PC-9 (cell line): ENCODE data around the gene NUP210. TPM values are rescaled to one million over a fixed set of nuclear protein-coding genes. Genes with fewer than 3 reads are reported as not detected.

Experiments used
- BruUV-seq: library from RNA; stranded (reverse); fragments of 400-500 nt; replicated peaks from 2 replicates; lab custom pipeline; 2021; lab: Mats Ljungman, UMichigan
- CTCF ChIA-PET: fragments of 300-600 bp; sonication (Branson Sonifier 250); formaldehyde crosslinking; loops from one replicate; lab custom pipeline; 2022; ENCODE audit warnings: antibody characterized with exemption; lab: Charles Lee
- POLR2A ChIA-PET: fragments of 300-600 bp; sonication (Branson Sonifier 250); formaldehyde crosslinking; loops from one replicate; lab custom pipeline; 2022; ENCODE audit warnings: antibody characterized with exemption; ENCODE audit not compliant: unreplicated experiment; lab: Charles Lee
- DNase-seq, 2 experiments: peaks; one replicate each; pipeline versions ENCODE4 v3.0.0 to v3.0.0-alpha.2; 2015 to 2022; ENCODE audit warnings: mixed read lengths in 1 of 2
- H2AFZ ChIP-seq: fragments of 200-600 bp; sonication (generic); 2 replicates; pipeline ENCODE4 v1.8.1; 2017; ENCODE audit warnings: antibody characterized with exemption
- H3F3A ChIP-seq: fragments of 200-600 bp; sonication (generic); 2 replicates; pipeline ENCODE4 v1.8.1; 2017; ENCODE audit warnings: antibody characterized with exemption, mild to moderate bottlenecking, low read depth; ENCODE audit not compliant: insufficient read depth
- H3K27ac ChIP-seq: fragments of 200-600 bp; sonication (generic); 2 replicates; pipeline ENCODE4 v1.6.1; 2016; ENCODE audit warnings: mixed run types
- H3K27me3 ChIP-seq: fragments of 200-600 bp; sonication (generic); 2 replicates; pipeline ENCODE4 v1.6.1; 2016; ENCODE audit warnings: low read depth, mixed run types; ENCODE audit not compliant: insufficient read depth
- H3K36me3 ChIP-seq: fragments of 200-600 bp; sonication (generic); 2 replicates; pipeline ENCODE4 v1.6.1; 2016; ENCODE audit warnings: low read depth, mixed run types
- H3K4me1 ChIP-seq: fragments of 200-600 bp; sonication (generic); replicated peaks from 2 replicates; pipeline ENCODE4 v1.6.1; 2016; ENCODE audit warnings: mixed run types; ENCODE audit not compliant: insufficient read depth
- H3K4me2 ChIP-seq: fragments of 200-600 bp; sonication (generic); 2 replicates; pipeline ENCODE4 v1.6.1; 2017; ENCODE audit warnings: mixed run types
- H3K4me3 ChIP-seq: fragments of 200-600 bp; sonication (generic); 2 replicates; pipeline ENCODE4 v1.6.1; 2016; ENCODE audit warnings: mixed run types
- H3K79me2 ChIP-seq: fragments of 200-600 bp; sonication (generic); 2 replicates; pipeline ENCODE4 v1.6.1; 2017; ENCODE audit warnings: low read depth, mixed run types
- H3K9me2 ChIP-seq: fragments of 200-600 bp; sonication (generic); 2 replicates; pipeline ENCODE4 v1.8.1; 2017; ENCODE audit warnings: mild to moderate bottlenecking; ENCODE audit not compliant: insufficient read depth
- H3K9me3 ChIP-seq: fragments of 200-600 bp; sonication (generic); 2 replicates; pipeline ENCODE4 v1.8.1; 2016; ENCODE audit warnings: low read depth; ENCODE audit not compliant: insufficient read depth
- H4K20me1 ChIP-seq: fragments of 200-600 bp; sonication (generic); 2 replicates; pipeline ENCODE4 v1.8.1; 2017; ENCODE audit not compliant: insufficient read depth
- EZH2 ChIP-seq: fragments of 200-600 bp; sonication (generic); IDR thresholded peaks from 2 replicates; pipeline ENCODE4 v1.8.0; 2017; ENCODE audit warnings: antibody characterized with exemption, low read depth
- intact Hi-C: fragments of 100-400 bp; cut with micrococcal nuclease; formaldehyde crosslinking; loops from one replicate; pipeline ENCODE4 v1.10.0; 2022; ENCODE audit not compliant: unreplicated experiment
- total RNA-seq: library from RNA; stranded (reverse); gene quantifications from 2 replicates; pipeline ENCODE4 v1.2.3, GENCODE V29; 2021
- TF ChIP-seq, protein P1 (sequence below): fragments of 200-600 bp; sonication (generic); conservative IDR thresholded peaks from 2 replicates; pipeline ENCODE4 v1.6.1; 2017; ENCODE audit warnings: mixed run types, antibody characterized with exemption, mild to moderate bottlenecking, moderate library complexity

Gene NUP210
- total RNA-seq, 1 experiment from 2014 or later: 84.0 TPM

DNA sequence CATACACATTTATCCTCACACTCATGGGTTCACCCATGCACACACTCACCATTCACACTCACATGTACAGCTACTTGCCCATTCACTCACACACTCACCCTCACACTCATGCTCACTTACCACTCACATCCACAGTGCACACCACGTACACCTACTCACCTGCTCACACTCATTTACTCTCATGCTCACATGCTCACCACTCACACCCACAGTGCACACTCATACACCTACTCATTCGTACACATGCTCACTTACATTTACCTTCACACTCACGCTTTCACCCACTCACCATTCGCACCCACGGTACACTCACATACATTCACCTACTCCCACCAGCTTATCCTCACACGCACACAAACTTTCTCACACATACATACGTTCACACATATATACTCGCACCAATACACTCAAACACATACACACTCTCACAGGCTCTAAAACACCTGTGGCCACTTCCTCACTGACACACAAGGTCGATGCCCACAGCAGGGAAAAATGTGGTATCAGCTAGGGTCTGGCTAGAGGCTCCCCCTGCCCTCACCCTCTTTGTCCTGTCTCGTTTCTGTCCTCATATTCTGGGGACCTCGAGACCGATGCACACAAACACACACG lies 46.0 kb downstream of the NUP210 start:
- H2AFZ ChIP-seq: no peak overlapping the region
- no peaks in the 10 kb centered on the region for H4K20me1 ChIP-seq
- H3K4me2 ChIP-seq: no peak overlapping the region
- no peaks in the 10 kb centered on the region for H3K9me2 ChIP-seq
- peaks cover 32% of the 10 kb centered on the region for H3K36me3 ChIP-seq
- H3K27ac ChIP-seq: no peak overlapping the region
- intact Hi-C loops: no loop called here
- H3K27me3 ChIP-seq: no peaks in the 10 kb centered on the region
- H3F3A ChIP-seq: peaks cover 4% of the 10 kb centered on the region; the same call in 1 of the 2 replicates
- no peaks in the 10 kb centered on the region for H3K79me2 ChIP-seq
- POLR2A ChIA-PET: no interaction called here
- BruUV-seq: no TSS peak
- no peak overlapping the region for H3K4me3 ChIP-seq
- H3K4me1 ChIP-seq: no peaks in the 10 kb centered on the region
- DNase-seq: no peak
- no peaks in the 10 kb centered on the region for H3K9me3 ChIP-seq
- CTCF ChIA-PET: no interaction called here
- TF ChIP-seq, protein P1, sequence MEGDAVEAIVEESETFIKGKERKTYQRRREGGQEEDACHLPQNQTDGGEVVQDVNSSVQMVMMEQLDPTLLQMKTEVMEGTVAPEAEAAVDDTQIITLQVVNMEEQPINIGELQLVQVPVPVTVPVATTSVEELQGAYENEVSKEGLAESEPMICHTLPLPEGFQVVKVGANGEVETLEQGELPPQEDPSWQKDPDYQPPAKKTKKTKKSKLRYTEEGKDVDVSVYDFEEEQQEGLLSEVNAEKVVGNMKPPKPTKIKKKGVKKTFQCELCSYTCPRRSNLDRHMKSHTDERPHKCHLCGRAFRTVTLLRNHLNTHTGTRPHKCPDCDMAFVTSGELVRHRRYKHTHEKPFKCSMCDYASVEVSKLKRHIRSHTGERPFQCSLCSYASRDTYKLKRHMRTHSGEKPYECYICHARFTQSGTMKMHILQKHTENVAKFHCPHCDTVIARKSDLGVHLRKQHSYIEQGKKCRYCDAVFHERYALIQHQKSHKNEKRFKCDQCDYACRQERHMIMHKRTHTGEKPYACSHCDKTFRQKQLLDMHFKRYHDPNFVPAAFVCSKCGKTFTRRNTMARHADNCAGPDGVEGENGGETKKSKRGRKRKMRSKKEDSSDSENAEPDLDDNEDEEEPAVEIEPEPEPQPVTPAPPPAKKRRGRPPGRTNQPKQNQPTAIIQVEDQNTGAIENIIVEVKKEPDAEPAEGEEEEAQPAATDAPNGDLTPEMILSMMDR: no peak
- TF ChIP-seq EZH2: no peak

DNA sequence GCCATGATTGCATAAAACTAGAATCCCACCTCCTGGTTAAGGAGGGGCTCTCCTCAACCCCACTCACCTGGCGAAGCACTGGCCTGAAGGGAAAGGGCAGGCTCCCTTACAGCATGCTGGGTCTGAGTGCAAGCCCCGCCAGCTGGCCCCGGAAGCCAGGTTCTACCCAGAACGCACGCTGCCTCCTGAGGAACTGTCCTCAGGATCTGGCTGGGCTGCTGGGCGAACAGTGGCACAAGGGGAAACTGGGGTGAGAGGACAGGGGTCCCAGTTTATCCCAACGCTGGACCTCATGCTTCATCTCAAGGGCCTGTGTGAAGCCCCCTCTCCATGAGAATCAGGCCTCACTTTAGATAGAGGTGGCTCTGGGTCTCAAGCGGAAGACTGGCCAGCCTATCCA lies 47.5 kb downstream of the NUP210 start:
- no peaks in the 10 kb centered on the region for H3K79me2 ChIP-seq
- H4K20me1 ChIP-seq: no peaks in the 10 kb centered on the region
- peaks cover 25% of the 10 kb centered on the region for H3K36me3 ChIP-seq
- H3K27me3 ChIP-seq: no peaks in the 10 kb centered on the region
- H3F3A ChIP-seq: no peaks in the 10 kb centered on the region; the same call in 1 of the 2 replicates
- TF ChIP-seq, protein P1: no peak
- TF ChIP-seq EZH2: no peak
- ChIA-PET POLR2A (no interaction called here), CTCF (no interaction called here)
- intact Hi-C loops: no loop called here
- no peak for DNase-seq
- no peak overlapping the region for H2AFZ ChIP-seq
- H3K4me1 ChIP-seq: no peaks in the 10 kb centered on the region
- no TSS peak for BruUV-seq
- H3K4me3 ChIP-seq: no peak overlapping the region
- no peak overlapping the region for H3K4me2 ChIP-seq
- H3K9me3 ChIP-seq: no peaks in the 10 kb centered on the region
- no peaks in the 10 kb centered on the region for H3K9me2 ChIP-seq
- H3K27ac ChIP-seq: no peak overlapping the region

DNA sequence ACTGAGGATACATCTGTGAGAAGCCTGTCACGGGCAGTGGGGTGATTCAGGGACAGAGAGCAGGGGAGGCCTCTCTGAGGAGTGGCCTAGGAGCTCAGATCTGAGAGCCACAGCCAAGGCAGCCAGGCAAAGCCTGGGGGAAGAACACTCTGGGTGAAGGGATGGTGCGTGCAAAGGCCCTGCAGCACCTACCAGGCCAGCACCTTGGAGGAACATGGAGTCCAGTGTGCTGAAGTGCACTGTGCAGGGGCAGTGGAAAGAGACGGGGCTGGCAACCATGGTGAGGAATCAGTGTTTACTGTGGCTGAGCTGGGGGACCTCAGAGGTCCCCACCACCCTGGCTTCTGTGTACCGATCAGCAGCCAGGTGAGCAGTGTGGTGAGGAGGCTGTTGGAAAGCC lies 48.0 kb downstream of the NUP210 start:
- Histone ChIP-seq H3K4me3 (no peak overlapping the region), H3K27ac (no peak overlapping the region), H3K4me2 (no peak overlapping the region), H3K9me3 (no peaks in the 10 kb centered on the region), H3K36me3 (peaks cover 25% of the 10 kb centered on the region), H3K4me1 (no peaks in the 10 kb centered on the region), H3F3A (no peaks in the 10 kb centered on the region; the same call in 1 of the 2 replicates), H2AFZ (no peak overlapping the region), H4K20me1 (no peaks in the 10 kb centered on the region), H3K9me2 (no peaks in the 10 kb centered on the region), H3K79me2 (no peaks in the 10 kb centered on the region), H3K27me3 (no peaks in the 10 kb centered on the region)
- ChIA-PET CTCF (no interaction called here), POLR2A (no interaction called here)
- no peak for TF ChIP-seq EZH2
- TF ChIP-seq, protein P1: no peak
- intact Hi-C loops: no loop called here
- no peak for DNase-seq
- BruUV-seq: no TSS peak
